ENCODE data around the gene PGM3.
"Not testable (repeated sequence)": the region's sequence is repeated elsewhere in the genome, so short reads cannot be mapped to it uniquely, and the experiment has no call there.

PGM3 gene, protein sequence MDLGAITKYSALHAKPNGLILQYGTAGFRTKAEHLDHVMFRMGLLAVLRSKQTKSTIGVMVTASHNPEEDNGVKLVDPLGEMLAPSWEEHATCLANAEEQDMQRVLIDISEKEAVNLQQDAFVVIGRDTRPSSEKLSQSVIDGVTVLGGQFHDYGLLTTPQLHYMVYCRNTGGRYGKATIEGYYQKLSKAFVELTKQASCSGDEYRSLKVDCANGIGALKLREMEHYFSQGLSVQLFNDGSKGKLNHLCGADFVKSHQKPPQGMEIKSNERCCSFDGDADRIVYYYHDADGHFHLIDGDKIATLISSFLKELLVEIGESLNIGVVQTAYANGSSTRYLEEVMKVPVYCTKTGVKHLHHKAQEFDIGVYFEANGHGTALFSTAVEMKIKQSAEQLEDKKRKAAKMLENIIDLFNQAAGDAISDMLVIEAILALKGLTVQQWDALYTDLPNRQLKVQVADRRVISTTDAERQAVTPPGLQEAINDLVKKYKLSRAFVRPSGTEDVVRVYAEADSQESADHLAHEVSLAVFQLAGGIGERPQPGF

DNA sequence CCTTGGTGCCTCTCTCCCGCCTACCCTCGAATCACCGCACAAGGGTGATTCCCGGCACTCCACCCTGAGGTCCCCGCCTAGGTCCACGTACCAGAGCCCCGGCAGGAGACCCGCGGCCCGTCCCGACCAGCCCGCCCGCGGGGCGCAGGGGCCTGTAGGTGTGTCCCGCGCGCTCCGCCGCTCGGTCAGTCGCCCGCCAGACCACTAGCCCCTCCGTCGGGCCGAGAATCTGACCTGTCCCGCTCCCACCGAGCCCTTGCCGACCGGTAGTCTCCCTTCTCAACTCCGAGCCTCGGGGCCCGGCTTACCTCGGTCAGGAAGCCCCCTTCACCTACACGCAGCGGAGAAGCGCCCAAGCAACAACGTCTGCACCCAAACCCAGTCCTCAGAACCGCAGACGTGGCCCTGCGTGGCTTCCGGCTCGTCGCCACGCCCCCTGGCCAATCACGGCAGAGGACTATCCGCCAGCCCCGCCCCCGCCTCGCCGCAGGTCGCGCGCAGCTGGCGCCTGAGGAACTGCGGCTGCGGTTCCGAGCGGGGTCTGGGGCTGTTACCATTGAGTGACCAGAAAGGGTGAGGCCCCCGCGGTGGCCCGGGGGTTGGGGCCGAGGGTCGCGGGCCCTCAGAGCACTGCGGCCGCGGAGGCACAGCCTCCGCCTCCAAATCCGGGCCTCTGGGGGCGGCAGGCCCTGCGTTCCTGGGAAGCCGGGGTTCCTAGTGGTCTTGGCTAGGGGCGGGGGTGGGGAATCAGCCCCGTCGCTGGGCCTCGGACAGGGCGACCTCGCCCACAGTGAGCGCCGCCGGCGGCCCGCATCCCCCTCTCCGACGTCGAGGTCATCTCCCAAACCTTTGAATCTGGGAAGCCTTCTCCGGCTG, at the start of gene PGM3, which contains the start of gene RWDD2A:
Gene PGM3 (minus strand): TSS at position 395 of the 876 bp plus-strand sequence. CDS start 2,253 bp downstream, outside the sequence.
Gene RWDD2A (plus strand): TSS at position 487 of the 876 bp plus-strand sequence. CDS start 1,095 bp downstream, outside the sequence.
- peak; percentile 89 for DNase-seq

DNA sequence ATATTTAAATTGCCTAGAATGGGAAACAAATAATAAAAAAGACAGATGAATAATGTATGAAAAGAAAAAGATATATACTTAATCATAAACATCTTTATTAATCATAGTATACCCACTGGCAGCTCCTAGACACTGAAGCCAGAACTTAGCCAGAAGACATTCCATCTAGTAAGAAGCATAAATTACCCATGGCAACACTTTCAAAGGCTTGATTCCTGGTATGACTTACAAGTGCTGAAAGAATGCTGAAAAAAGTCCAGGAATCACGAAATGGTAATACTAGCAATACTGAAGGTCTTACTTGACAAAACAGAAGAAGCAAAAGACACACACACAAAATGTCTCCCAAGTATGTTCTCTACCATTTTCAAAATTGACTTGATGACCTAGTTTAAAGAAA, 38.1 kb upstream of the PGM3 start:
- no peak for DNase-seq

DNA sequence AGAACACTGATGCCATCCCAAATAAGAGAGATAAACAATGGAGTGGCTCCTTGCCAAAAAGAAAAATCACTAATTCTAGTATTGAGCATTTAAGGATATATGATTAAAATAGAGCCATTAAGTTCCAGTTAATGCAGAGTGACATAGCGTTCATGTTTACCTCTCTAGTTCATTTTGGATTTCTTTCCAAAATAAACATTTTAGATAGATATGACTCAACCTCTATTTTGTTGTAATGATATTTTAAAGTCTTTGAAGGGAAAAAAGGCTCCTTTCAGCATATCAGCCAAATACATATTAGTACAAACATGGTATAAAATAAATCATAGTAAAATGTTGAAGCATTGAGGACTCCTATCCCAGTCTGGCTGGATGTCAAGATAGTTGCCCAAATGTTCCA, 33.5 kb upstream of the PGM3 start:
- no peak for DNase-seq

DNA sequence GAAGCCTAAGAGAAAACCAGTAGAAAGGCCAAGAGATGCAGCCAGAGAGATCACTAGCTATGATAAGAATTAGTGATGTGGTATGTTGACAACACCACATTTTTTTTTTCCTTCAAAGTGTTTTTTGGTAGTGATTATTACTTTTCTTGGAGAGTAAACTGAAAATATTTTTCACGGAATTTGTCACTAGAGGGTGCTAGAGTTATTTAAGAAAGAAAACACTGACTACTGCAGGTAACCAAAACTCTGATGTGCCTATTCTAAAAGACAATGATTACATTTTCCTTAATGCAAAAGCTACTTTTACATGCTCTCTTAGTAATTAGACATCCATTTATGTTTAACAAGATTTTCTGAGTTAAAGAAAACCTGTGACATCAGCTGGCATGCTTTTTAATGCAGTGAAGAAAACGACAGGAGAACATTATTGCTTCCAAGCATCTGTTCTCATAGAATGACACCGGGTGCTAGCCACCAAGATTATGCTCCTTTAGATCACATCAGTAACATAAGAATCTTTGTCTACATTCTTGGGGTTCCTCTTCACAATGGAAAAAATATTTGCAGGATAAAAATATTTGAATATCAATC, 28.9 kb upstream of the PGM3 start:
- DNase-seq, result peak; percentile 32

DNA sequence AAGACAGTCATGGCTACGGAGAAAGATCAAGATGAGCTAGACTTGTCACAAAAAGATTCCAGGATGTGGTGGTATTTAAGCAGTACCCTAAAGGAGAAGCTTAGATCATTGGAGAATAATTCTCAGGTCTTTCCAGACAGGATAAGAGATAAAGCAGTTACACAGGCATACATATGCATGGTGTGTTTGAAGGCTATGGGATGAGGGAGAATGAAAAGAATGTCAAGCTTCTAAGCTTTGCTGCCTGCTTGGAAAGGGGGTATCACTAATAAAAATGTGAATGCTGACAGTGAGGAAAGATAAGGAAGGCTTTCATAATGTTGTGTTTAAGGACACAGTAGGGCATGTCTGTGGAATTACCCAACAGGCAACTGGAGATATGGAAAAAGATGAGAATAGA, 28.2 kb upstream of the PGM3 start:
- no peak for DNase-seq

DNA sequence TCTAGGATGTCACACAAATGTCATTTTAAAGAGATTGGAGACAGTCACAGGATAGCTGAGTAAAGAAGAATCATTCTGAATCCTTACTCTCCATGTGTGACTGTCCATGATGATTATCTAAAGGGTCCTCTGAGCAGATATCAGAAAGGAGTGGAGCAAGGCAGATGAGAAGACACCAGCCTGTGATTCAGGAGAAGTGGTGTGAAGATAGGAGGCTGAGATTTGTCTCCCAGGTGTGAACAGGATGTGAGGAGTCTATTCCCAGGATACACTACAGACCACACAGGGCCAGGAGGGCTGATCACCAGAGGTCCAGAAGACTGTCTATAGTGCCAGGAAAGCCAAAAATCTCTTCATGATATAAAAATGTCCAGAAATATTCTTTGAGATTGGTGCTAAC, 27.1 kb upstream of the PGM3 start:
- DNase-seq, result no peak

DNA sequence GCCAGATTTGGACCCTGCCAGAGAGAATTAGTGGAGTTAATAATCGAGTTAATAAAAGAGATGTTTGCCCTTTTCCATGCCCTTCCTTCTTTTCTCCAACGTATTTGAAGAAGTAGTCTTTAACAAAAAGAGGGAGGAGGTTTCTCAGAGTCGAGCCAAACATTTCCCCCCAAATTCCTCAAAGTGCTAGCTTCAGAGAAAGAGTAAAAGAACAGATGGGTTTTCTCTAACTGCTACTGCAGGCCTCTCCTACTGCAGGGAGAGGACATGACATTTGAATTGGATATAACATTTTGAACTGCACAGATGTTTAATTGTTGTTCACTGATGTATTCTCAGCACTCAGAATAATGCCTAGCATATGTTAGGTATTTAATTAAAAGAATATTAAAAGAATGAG, 25.6 kb upstream of the PGM3 start:
- DNase-seq, result no peak

DNA sequence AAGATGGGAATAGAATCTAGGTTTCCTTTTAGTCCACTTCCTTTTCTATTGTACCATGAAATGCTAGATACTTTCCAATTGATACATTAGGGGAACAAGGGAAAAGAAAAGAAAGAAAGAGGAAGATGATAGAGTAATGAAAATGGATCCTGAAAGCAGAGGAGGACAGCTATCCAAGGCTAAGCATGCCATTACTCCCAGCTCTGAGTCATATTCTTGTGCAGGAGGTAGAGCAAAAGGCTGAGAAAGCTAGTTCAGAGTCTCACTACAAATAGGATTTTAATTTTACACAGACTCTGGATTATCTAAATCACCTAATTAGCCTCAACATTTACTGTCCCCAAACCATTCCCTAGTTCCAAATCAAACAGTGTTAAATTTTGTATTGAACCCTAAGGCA, 23.7 kb upstream of the PGM3 start:
- no peak for DNase-seq

DNA sequence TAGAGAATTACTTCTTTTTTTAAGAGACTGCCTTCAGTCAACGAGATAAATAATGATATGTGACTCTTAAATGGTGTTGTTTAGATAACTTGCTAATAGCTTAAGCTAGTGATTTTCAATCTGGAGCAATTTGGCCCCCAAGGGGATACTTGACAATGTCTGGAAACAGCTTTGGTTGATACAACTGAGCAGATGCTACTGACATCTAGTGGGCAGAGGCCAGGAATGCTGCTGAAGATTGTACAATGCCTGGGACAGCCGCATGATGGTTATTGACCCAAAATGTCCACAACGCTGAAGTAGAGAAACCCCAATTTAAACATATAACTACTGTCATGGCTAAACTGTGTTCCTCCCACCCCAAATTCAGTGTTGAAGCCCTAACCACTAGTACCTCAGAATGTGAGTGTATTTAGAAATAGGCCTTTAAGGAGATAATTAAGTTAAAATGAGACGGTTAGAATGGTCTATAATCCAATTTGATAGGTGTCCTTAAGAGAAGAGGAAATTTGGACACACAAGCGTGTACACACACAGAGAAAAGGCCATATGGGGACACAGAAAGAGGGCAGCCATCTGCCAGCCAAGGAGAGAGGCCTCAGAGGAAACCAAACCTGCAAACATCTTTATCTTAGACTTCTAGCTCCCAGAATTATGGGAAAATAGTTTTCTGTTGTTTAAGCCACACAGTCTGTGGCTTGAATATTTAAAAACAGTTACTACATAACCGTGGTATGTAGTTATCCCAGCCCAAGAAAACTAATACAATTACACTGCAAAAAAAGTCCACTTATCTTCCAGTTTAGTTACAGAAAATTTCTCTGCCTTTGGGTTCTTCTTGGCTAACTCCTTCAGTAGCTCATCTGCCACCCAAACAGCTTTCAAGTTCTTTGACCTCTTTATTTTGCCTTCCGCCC, 22.3 kb upstream of the PGM3 start:
- DNase-seq, result peak; percentile 64

DNA sequence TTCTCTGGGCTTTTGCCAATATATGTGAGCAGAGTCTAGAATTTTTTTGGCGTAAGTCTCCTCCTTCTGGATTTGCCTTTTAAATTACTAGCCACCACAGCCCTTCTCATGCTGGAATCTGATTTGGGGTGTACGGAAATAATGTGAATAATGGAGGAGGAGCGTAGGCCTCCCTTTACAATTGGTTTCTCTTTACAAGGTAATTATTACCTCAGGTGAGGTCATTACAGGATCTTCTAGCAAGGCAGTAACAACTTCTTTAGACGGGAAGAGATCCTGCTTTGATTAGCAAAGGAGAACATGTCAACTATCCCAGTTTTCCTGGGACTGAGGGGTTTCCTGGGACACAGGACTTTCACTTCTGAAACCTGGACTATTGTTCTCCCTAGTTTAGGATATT, 9.0 kb upstream of the PGM3 start:
- no peak for DNase-seq

DNA sequence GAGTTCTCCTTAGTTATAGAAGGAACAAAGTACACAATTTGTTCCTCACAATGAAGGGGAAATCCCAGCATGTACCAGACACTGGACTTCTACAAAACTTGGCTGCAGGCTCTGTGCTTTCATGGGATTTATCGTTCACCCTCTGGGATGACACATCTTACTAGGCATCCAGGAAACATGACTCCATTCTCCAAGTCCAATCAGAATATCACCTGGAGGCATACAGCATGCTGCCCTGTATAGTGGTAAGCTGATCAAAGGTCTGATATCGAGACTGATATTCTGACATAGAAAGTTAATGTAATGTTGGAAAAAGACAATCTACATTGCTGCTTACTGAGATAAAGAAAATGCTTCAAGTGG, 6.8 kb upstream of the PGM3 start:
- no peak for DNase-seq

DNA sequence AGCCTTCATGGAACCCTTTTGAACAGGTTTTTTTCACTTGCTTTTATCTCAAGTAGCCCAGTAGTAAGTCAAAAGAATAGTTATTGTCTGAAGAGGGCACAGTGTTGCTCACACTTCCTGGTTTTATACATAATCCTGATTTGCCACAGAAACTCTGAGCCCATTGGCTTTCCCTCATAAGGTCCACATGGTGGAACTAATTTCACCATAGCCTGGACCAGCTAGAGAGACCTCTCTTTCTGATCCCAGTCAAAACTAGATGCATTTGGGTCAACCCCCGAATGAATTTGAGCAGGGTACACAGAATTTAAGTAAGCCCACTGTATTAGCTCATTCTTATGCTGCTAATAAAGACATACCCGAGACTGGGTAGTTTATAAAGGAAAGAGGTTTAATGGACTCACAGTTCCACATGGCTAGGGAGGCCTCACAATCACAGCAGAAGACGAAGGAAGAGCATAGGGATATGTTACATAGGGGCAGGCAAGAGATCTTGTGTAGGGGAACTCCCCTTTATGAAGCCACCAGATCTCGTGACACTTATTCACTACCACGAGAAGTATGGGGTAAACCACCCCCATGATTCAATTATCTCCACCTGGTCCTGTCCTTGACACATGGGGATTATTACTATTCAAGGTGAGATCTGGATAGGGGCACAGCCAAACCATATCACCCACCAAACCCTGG, 6.3 kb upstream of the PGM3 start:
- no peak for DNase-seq

DNA sequence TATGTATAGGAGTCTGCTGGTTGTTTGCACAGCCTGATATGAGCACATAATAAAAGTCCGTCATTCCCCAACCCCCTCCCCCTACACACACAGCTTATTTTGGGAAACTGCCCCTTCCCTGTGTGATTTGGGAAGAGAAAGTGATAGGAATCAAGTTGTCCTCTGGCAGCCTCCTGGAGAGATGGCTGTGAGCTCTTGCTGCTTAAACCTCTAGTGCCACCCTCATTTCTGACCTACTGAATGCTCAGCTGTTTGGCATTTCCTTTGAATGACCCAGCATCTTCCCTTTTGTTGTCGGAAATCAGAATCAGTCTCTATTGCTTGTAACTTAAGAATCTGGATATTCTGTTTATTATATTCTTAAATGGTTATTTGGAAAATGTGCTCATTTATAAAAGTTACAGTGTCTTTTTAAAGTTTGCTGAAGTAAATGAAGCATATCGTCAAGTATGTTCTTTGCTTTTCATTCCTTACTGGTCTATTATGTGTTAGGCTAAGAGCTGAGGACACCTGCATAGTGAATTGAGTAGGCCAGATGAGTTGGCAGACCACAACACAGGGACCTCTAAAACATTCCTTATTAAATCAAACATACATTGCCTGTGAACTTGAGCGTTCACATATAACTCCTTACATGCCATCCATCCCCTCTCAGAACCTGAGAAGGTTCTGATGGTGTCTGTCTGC, 5.6 kb upstream of the PGM3 start:
- DNase-seq, result no peak

DNA sequence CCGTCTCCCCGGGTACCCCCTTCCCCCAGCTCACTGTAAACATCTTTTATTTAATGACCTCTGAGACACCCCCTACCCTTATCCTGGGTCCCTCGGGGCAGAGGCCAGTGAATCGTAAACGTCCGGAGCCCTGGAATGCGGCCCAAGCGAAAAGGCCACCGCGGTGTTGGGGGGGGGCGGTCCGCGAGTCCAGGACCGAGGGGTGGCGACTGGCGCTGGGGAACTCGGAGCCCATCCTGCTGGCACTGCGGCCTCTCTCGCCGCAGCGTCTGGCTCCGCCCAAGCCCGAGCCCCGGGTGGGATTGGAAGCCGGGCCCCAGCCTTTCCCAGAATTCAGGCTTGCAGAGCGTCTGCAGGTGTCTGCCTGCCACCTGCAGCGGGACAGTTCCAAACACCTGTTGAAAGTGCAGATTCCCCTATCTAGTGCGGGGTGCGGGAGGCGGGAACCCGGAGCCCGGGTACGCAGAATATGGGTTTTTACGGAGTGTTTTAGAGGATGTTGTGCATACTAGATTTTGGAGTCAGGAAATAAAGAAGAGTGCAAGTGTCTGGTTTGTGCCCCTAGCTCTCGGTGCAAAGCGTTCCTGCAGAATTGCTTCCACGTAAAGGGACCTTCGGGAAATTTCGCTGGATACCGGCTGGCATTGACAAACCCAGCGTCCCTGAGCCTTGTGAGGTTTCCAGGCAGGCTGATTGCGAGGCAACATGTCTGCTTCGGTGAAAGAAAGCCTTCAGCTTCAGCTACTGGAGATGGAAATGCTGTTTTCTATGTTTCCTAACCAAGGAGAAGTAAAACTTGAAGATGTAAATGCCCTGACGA, 892 bp upstream of the PGM3 start:
- no peak for DNase-seq

DNA sequence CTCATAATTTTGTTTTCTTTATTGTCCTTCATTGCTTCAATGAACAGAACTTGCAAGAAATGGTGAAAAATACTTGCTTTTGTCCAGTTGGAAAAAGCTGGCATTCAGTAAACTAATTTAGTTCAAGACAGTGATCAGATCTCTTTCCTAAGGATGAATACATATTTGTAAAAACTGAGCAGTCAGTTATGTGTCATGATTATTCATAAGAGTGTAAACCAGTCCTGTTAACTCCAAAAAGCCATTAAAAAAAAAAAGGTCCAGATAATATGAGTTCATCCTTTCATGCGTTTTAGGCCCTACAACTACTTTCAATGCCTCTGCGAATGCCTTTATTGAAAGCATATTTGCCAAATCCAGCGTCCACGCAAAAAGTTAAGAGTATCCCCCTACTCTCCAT, 609 bp downstream of the PGM3 start:
- no peak for DNase-seq

DNA sequence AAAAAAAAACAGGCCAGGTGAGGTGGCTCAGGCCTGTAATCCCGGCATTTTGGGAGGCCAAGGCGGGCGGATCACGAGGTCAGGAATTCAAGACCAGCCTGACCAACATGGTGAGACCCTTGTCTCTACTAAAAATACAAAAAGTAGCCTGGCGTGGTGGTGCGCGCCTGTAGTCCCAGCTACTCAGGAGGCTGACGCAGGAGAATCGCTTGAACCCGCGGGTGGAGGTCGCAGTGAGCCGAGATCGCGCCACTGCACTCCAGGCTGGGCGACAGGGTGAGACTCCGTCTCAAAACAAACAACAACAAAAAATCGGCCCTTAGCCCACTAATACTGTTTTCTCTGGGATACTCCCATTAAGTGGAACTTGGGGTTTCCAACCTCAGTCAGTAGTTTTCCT, 1.1 kb downstream of the PGM3 start:
- DNase-seq, result not testable (repeated sequence)

DNA sequence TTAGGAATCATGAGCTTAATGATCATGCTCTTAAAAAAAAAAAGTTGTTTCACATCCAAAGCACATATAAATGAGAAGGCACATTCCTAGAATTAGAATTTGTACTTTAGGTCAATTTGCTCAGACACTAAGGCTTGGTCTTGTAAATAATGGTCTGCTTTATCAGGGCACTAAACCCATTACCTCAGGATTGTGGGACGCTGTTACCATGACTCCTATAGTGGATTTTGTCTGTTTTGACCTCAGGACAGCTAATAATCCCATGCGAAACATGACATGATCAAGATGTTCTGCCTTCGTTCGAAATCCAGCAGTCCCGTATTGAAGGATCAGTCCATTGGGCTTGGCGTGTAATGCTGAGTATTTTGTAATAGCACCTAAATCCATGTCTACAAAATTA, 2.4 kb downstream of the PGM3 start:
- no peak for DNase-seq

DNA sequence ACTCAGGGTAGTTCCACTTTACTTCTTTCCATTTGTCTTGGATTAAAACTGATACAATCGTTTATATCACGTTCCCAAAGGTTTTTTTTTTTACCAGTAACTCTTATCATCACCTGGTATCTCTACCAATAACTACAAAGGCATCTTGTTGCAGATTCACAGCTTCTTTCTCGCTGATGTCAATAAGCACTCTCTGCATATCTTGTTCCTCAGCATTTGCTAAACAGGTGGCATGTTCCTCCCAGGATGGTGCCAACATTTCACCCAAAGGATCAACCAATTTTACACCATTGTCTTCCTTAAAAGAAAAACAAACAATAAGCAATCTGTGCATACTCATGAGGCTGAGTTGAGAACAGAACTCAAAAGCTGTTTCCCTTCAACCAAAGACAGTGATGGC, 4.6 kb downstream of the PGM3 start:
- DNase-seq, result no peak

DNA sequence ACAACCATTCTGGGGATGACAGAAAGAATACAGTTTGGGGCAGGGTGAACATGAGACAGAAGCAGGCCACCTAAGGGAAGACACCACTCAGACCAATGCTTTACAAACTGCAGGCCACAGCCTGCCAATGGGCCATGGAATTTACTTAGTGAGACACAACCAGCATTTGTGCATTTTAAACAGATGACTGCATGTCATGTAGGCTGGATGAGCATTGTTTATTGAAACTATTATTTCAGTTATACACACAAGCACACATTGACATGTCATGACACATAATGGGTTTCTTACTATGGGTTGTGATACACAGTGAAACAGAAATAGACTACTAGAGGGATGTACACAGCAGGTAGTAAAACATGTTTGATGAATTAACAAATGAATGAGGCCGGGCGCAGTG, 8.0 kb downstream of the PGM3 start:
- DNase-seq, result no peak
